Spleen (tissue), 7 donors: Measurements from ENCODE around the gene TFF1.

Source experiments
- CTCF ChIP-seq, 11 experiments: fragments of 200-600 bp in 7 of 11; fragments of 450-650 bp in 4 of 11; sonication (generic) in 4 of 11; IDR thresholded peaks in 8 of 11; conservative IDR thresholded peaks in 3 of 11; 1 replicate in 7 of 11; 2 replicates in 4 of 11; pipeline versions ENCODE4 v1.4.0 to v1.8.0; 2016 to 2021; ENCODE audit warnings: antibody characterized with exemption in 11 of 11, inconsistent platforms in 4 of 11, mild to moderate bottlenecking in 1 of 11
- POLR2A ChIP-seq, 3 donors: fragments of 450-650 bp; IDR thresholded peaks; one replicate each; pipeline ENCODE4 v1.5.1; 2017; ENCODE audit warnings: antibody characterized with exemption in 3 of 3, mild to moderate bottlenecking in 1 of 3
- donor health status: DM: no; HTN: no; CAD: no; lungs with moderate emphysema.
- donor health status: DM: no; HTN: no; CAD: no.
- donor health status: DM: no; HTN: no; CAD: no.

GRCh38 chr21:42412636-42412933 is 46.2 kb upstream of the TFF1 start:
- TF ChIP-seq CTCF (IDR thresholded peaks at IDR 0.05 in 8 of 11, conservative IDR thresholded peaks at IDR 0.05 in 3 of 11): no peak
- no peak for TF ChIP-seq POLR2A (IDR thresholded peaks at IDR 0.05)
